HepG2 (cell line): ENCODE measurements around the gene TBC1D14. TPM values are rescaled to one million over a fixed set of nuclear protein-coding genes. Genes with fewer than 3 reads are reported as not detected.

Experiments used
- ATAC-seq: fragments of 200-7000 bp; cut with Tn5 transposase; 3 replicates; pipeline ENCODE4 v1.9.1; 2020; ENCODE audit warnings: mild to moderate bottlenecking, moderate library complexity
- BruUV-seq: library from RNA; stranded (reverse); fragments of 400-500 nt; replicated peaks from 2 replicates; lab custom pipeline; 2021; lab: Mats Ljungman, UMichigan
- CTCF ChIA-PET: fragments of 300-600 bp; formaldehyde crosslinking; extraction: SDS; loops from one replicate; lab custom pipeline; 2021; ENCODE audit warnings: low total read pairs, inconsistent platforms, low intra/inter-chr PET ratio; lab: Yijun Ruan, JAX
- POLR2A ChIA-PET: fragments of 350-600 bp; sonication (Branson Sonifier 250); formaldehyde crosslinking; loops from one replicate; lab custom pipeline; 2020; ENCODE audit warnings: antibody characterized with exemption, inconsistent platforms; lab: Yijun Ruan, JAX
- DNase-seq: peaks from one replicate; pipeline ENCODE4 v3.0.0-alpha.2; 2015; ENCODE audit warnings: low spot score
- FAIRE-seq: peaks from 3 replicates; lab custom pipeline; 2011; peaks lifted over from hg19 to GRCh38; lab: Jason Lieb, UNC
- H2AFZ ChIP-seq: one replicate; pipeline ENCODE4 v1.6.1; 2011; ENCODE audit warnings: low read length, inconsistent platforms
- H3K27ac ChIP-seq: fragments of 300-600 bp; 3 replicates; pipeline ENCODE4 v1.8.0; 2011; ENCODE audit warnings: mixed run types, mild to moderate bottlenecking, mixed read lengths, low read length, inconsistent platforms; ENCODE audit not compliant: insufficient read depth; ENCODE audit errors: extremely low read length
- H3K27me3 ChIP-seq, 2 experiments: fragments of 200-600 bp in 1 of 2; 2 replicates in 1 of 2; 3 replicates in 1 of 2; pipeline versions ENCODE4 v1.6.0 to v1.8.0; 2011; ENCODE audit warnings: low read length in 2 of 2, mild to moderate bottlenecking in 2 of 2, moderate library complexity in 2 of 2, inconsistent platforms in 1 of 2; ENCODE audit not compliant: insufficient read depth in 2 of 2, control insufficient read depth in 1 of 2
- H3K36me3 ChIP-seq, 2 experiments: fragments of 200-600 bp in 1 of 2; replicated peaks in 1 of 2; 2 replicates in 1 of 2; 3 replicates in 1 of 2; pipeline versions ENCODE4 v1.5.1 to v1.8.0; 2011; ENCODE audit warnings: low read length in 2 of 2, inconsistent platforms in 1 of 2; ENCODE audit not compliant: insufficient read depth in 2 of 2, control insufficient read depth in 1 of 2
- H3K4me1 ChIP-seq: 2 replicates; pipeline ENCODE4 v1.5.1; 2012; ENCODE audit warnings: low read length, inconsistent platforms; ENCODE audit not compliant: insufficient read depth
- H3K4me2 ChIP-seq: 2 replicates; pipeline ENCODE4 v1.6.0; 2011; ENCODE audit warnings: low read depth, low read length, inconsistent platforms
- H3K4me3 ChIP-seq, 3 experiments: fragments of 200-600 bp in 1 of 3; sonication (generic), shearing (Covaris generic) in 1 of 3; replicated peaks in 1 of 3; 2 replicates each; pipeline ENCODE4 v1.5.1; 2011 to 2016; ENCODE audit warnings: low read length in 3 of 3, inconsistent platforms in 2 of 3, low read depth in 2 of 3, mild to moderate bottlenecking in 2 of 3, control low read depth in 1 of 3, mixed read lengths in 1 of 3; ENCODE audit not compliant: insufficient read depth in 1 of 3
- H3K79me2 ChIP-seq: one replicate; pipeline ENCODE4 v1.6.1; 2011; ENCODE audit warnings: low read length, inconsistent platforms; ENCODE audit not compliant: insufficient read depth
- H3K9ac ChIP-seq: 2 replicates; pipeline ENCODE4 v1.6.0; 2011; ENCODE audit warnings: mild to moderate bottlenecking, low read depth, low read length, inconsistent platforms; ENCODE audit not compliant: insufficient read depth
- H3K9me3 ChIP-seq: 2 replicates; pipeline ENCODE4 v1.5.1; 2012; ENCODE audit warnings: mild to moderate bottlenecking, low read length
- H4K20me1 ChIP-seq: 2 replicates; pipeline ENCODE4 v1.6.0; 2011; ENCODE audit warnings: inconsistent platforms, mild to moderate bottlenecking, low read length, moderate library complexity; ENCODE audit not compliant: insufficient read depth
- ARID3A ChIP-seq: IDR thresholded peaks from 2 replicates; pipeline ENCODE4 v1.6.1; 2012; ENCODE audit warnings: low read depth, low read length, improper control_type of control experiment
- ATF3 ChIP-seq: sonication (generic); formaldehyde crosslinking; IDR thresholded peaks from 2 replicates; pipeline ENCODE4 v1.4.0; 2020; ENCODE audit warnings: missing genetic modification reagents
- CHD2 ChIP-seq: IDR thresholded peaks from 2 replicates; pipeline ENCODE4 v1.6.1; 2011; ENCODE audit warnings: low read depth, low read length, improper control_type of control experiment
- EHMT2 ChIP-seq: fragments of 200-600 bp; sonication (generic); IDR thresholded peaks from 2 replicates; pipeline ENCODE4 v1.7.0; 2017; ENCODE audit warnings: antibody characterized with exemption, low read depth, low read length, borderline replicate concordance
- FOXK1 ChIP-seq: sonication (generic); formaldehyde crosslinking; IDR thresholded peaks from 2 replicates; pipeline ENCODE4 v1.4.0; 2020; ENCODE audit warnings: low read depth, missing genetic modification reagents, borderline replicate concordance
- KLF12 ChIP-seq: sonication (generic); formaldehyde crosslinking; IDR thresholded peaks from 2 replicates; pipeline ENCODE4 v1.4.0; 2020; ENCODE audit warnings: missing genetic modification reagents, borderline replicate concordance
- MYPOP ChIP-seq: sonication (generic); formaldehyde crosslinking; IDR thresholded peaks from 2 replicates; pipeline ENCODE4 v1.8.1; 2023; ENCODE audit warnings: mild to moderate bottlenecking, moderate library complexity, missing genetic modification reagents
- NFIC ChIP-seq: IDR thresholded peaks from 2 replicates; pipeline ENCODE4 v1.6.1; 2012; ENCODE audit warnings: mild to moderate bottlenecking, low read length, inconsistent platforms
- NR3C1 ChIP-seq: sonication (generic); formaldehyde crosslinking; IDR thresholded peaks from 2 replicates; pipeline ENCODE4 v1.4.0; 2020; ENCODE audit warnings: missing genetic modification reagents
- RBAK ChIP-seq: sonication (generic); formaldehyde crosslinking; IDR thresholded peaks from 2 replicates; pipeline ENCODE4 v1.5.1; 2020; ENCODE audit warnings: mild to moderate bottlenecking, missing genetic modification reagents
- SNAPC2 ChIP-seq: sonication (generic); formaldehyde crosslinking; IDR thresholded peaks from 2 replicates; pipeline ENCODE4 v1.8.1; 2022; ENCODE audit warnings: mild to moderate bottlenecking, missing genetic modification reagents
- SRSF1 ChIP-seq: fragments of 200-400 bp; formaldehyde crosslinking; optimal IDR thresholded peaks from 2 replicates; pipeline ENCODE3; 2017; ENCODE audit warnings: mild to moderate bottlenecking, low read depth, low read length, moderate library complexity
- ZNF142 ChIP-seq: sonication (generic); formaldehyde crosslinking; IDR thresholded peaks from 2 replicates; pipeline ENCODE4 v1.4.0; 2020; ENCODE audit warnings: missing genetic modification reagents
- ZNF282 ChIP-seq: fragments of 450-650 bp; IDR thresholded peaks from 2 replicates; pipeline ENCODE4 v1.6.1; 2018; ENCODE audit not compliant: partially characterized antibody
- ZNF598 ChIP-seq: sonication (generic); formaldehyde crosslinking; IDR thresholded peaks from 2 replicates; pipeline ENCODE4 v1.5.1; 2020; ENCODE audit warnings: mild to moderate bottlenecking, missing genetic modification reagents, borderline replicate concordance
- ZNF652 ChIP-seq: IDR thresholded peaks from 2 replicates; pipeline ENCODE4 v1.6.1; 2016; ENCODE audit warnings: low read depth, borderline replicate concordance
- ZNF749 ChIP-seq: sonication (generic); formaldehyde crosslinking; IDR thresholded peaks from 2 replicates; pipeline ENCODE4 v1.8.0; 2022; ENCODE audit warnings: mild to moderate bottlenecking, missing genetic modification reagents, moderate library complexity, borderline replicate concordance
- whole genome bisulfite sequencing: methylation state at CpG from one replicate; pipeline ENCODE4 v1.1.6; 2017; ENCODE audit warnings: low lambda C conversion rate; 5-methylcytosine and 5-hydroxymethylcytosine counted together
- in situ Hi-C: cut with HindIII; loops from 2 replicates; pipeline ENCODE4 v1.10.0; 2017; ENCODE audit warnings: low pct_unique_long_range_greater_than_20kb; ENCODE audit not compliant: extremely low pct_ligation_motif_present
- intact Hi-C: fragments of 100-400 bp; cut with micrococcal nuclease; formaldehyde crosslinking; loops from one replicate; pipeline ENCODE4 v1.10.0; 2022; ENCODE audit not compliant: unreplicated experiment
- polyA plus RNA-seq, 8 experiments: library from polyadenylated mRNA; depleted of rRNA in 3 of 8; stranded (reverse) in 7 of 8; unstranded in 1 of 8; fragments of >200 nt; fragmentation: Illumina TruSeq in 4 of 8; extraction: Trizol in 4 of 8; gene quantifications; 2 replicates each; pipeline versions ENCODE4 v1.2.1 to v1.2.3, GENCODE V29; 2011 to 2016; ENCODE audit warnings: low read depth in 4 of 8, missing spikeins in 1 of 8, mixed read lengths in 1 of 8; ENCODE audit not compliant: insufficient read depth in 1 of 8
- total RNA-seq, 5 experiments: library from RNA; depleted of rRNA; stranded (reverse); fragments of >200 nt; fragmentation: Illumina TruSeq; extraction: Trizol; gene quantifications; 2 replicates each; pipeline ENCODE4 v1.2.3, GENCODE V29; 2016; ENCODE audit warnings: low read depth in 1 of 5

Gene TBC1D14
- total and polyA plus RNA-seq, 2 of the 13 experiments (the other 11 are each of a cell fraction or from before 2014, with no cell fraction given), result 29.5 to 46.5 TPM

GRCh38 chr4:7019367-7019766 is 109.7 kb downstream of the TBC1D14 start:
- no peak for TF ChIP-seq KLF12
- TF ChIP-seq ZNF142 (CRISPR knock-in tag), result no peak
- TF ChIP-seq ZNF749 (CRISPR knock-in tag), result no peak
- TF ChIP-seq CHD2, result no peak
- no peak for TF ChIP-seq MYPOP (CRISPR knock-in tag)
- TF ChIP-seq SNAPC2 (CRISPR knock-in tag), result no peak
- TF ChIP-seq NFIC, result no peak
- no peak for TF ChIP-seq SRSF1
- TF ChIP-seq ARID3A, result no peak
- no peak for TF ChIP-seq ATF3
- TF ChIP-seq NR3C1, result no peak
- TF ChIP-seq ZNF282, result no peak
- no peak for TF ChIP-seq ZNF598 (CRISPR knock-in tag)
- no peak for TF ChIP-seq FOXK1 (CRISPR knock-in tag)
- no peak for TF ChIP-seq ZNF652 (CRISPR knock-in tag)
- no peak for TF ChIP-seq RBAK
- no peak for TF ChIP-seq EHMT2
- H3K9ac ChIP-seq, result no peak overlapping the region
- H3K36me3 ChIP-seq, result peaks cover 24 to 63% of the 10 kb centered on the region in 2 experiments; a peak in 4 of 5 replicates
- ATAC-seq, result no peak
- H3K4me1 ChIP-seq, result peaks cover 22% of the 10 kb centered on the region
- H3K4me2 ChIP-seq, result no peak overlapping the region
- intact Hi-C loops (no loop called here), in situ Hi-C loops (no loop called here)
- 91% methylated on average over 7 of the region's 10 CpGs for WGBS
- no peaks in the 10 kb centered on the region for H3K9me3 ChIP-seq
- no peaks in the 10 kb centered on the region for H3K27me3 ChIP-seq
- no peak overlapping the region for H3K4me3 ChIP-seq
- H3K27ac ChIP-seq, result no peak overlapping the region
- BruUV-seq, result no TSS peak
- ChIA-PET CTCF (no interaction called here), POLR2A (no interaction called here)
- H4K20me1 ChIP-seq, result no peaks in the 10 kb centered on the region
- FAIRE-seq, result no peak
- DNase-seq, result no peak
- H3K79me2 ChIP-seq, result no peaks in the 10 kb centered on the region
- no peak overlapping the region for H2AFZ ChIP-seq
